Measurements from ENCODE around the gene PLIN3.
"Not testable (repeated sequence)": the region's sequence is repeated elsewhere in the genome, so short reads cannot be mapped to it uniquely, and the experiment has no call there.

PLIN3 gene

DNA sequence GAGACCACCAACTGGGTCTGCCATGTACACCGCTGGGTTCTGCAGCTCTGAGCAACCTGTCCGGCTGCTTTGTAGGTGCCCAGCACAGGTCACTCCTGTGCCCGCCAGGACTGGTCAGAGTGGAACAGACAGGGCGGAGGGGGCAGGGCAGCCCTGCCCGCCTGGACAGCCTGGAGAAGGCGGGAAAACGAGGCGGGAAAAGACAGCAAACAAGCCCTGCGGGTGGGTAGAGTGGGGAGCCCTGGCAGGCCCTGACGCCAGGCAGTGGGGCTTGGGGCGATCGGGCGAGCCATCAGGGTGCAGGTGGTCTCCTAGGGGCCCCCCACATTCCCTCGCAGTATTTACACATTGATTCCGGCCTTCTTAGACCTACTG is 41.3 kb upstream of the PLIN3 start:
- H3K4me3 ChIP-seq (ENCODE audit: low read length), result peak overlapping the region; percentile 78
- H3K27me3 ChIP-seq (ENCODE audit: control insufficient read depth, insufficient read depth, low read length), result no peaks in the 10 kb centered on the region
- no peaks in the 10 kb centered on the region for H3K9me3 ChIP-seq (ENCODE audit: control insufficient read depth, low read depth, low read length)
- no peak overlapping the region for H3K27ac ChIP-seq (ENCODE audit: low read length)
- peak overlapping the region; percentile 42 for H3K9ac ChIP-seq (ENCODE audit: low read length)
- peaks cover 20% of the 10 kb centered on the region for H3K4me1 ChIP-seq (ENCODE audit: control insufficient read depth, low read depth, low read length)
- H3K36me3 ChIP-seq (ENCODE audit: control insufficient read depth, low read depth, low read length), result peaks cover 25% of the 10 kb centered on the region

DNA sequence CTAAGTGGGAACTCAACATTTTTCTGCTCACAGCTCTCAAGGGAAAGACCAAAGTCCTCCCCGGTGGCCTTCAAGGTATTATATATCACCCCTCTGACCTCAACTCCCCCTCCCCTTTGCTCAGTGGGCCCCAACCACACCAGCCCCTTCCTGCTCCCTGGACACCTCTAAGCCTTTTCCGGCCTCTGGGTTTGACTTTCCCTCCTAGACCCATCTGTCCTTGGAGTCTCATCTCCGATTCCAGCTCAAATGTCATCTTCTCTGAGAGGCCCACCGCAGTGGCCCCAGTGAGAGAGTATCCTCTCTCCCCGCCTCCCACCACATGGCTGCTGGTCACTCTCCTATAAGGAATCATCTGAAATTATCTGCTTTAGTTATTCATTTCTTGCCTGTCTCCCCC is 40.9 kb upstream of the PLIN3 start:
- Histone ChIP-seq H3K27me3 (ENCODE audit: control insufficient read depth, insufficient read depth, low read length) (no peaks in the 10 kb centered on the region), H3K27ac (ENCODE audit: low read length) (no peak overlapping the region), H3K4me3 (ENCODE audit: low read length) (no peak overlapping the region), H3K9ac (ENCODE audit: low read length) (peak overlapping the region; percentile 42), H3K4me1 (ENCODE audit: control insufficient read depth, low read depth, low read length) (peaks cover 20% of the 10 kb centered on the region), H3K9me3 (ENCODE audit: control insufficient read depth, low read depth, low read length) (no peaks in the 10 kb centered on the region), H3K36me3 (ENCODE audit: control insufficient read depth, low read depth, low read length) (peaks cover 23% of the 10 kb centered on the region)

DNA sequence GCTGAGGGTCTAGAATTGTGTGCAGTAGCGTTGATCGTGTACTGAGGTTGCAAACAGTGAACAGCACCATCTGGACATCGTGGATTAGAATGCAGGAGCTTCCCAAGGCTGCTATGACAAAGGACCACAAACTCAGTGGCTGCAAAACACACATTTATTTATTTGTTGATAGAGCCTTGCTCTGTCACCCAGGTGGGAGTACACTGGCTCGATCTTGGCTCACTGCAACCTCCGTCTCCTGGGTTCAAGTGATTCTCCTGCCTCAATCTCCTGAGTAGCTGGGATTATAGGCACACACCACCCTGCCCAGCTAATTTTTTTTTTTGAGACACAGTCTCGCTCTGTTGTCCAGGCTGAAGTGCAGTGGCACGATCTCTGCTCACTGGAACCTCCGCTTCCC is 39.5 kb upstream of the PLIN3 start:
- Histone ChIP-seq H3K4me3 (ENCODE audit: low read length) (no peak overlapping the region), H3K4me1 (ENCODE audit: control insufficient read depth, low read depth, low read length) (peaks cover 20% of the 10 kb centered on the region), H3K9ac (ENCODE audit: low read length) (no peak overlapping the region)

DNA sequence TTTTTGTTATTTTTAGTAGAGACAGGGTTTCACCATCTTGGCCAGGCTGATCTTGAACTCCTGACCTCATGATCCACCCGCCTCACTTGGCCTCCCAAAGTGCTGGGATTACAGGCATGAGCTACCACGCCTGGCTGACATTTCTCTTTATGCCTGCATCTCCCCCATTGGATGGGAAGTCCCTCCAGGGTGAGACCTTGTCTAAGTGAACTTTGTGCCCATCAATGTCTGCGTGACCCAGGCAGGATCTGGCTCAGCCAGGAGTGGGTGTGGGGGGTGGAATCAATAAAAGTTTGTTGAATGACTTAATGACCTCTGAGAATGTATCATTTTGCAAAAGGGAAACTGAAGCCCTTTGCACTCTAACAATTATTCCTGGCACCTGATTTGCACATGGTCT is 37.0 kb upstream of the PLIN3 start:
- no peaks in the 10 kb centered on the region for H3K36me3 ChIP-seq (ENCODE audit: control insufficient read depth, low read depth, low read length)
- H3K4me3 ChIP-seq (ENCODE audit: low read length), result no peak overlapping the region
- H3K9ac ChIP-seq (ENCODE audit: low read length), result no peak overlapping the region
- no peaks in the 10 kb centered on the region for H3K27me3 ChIP-seq (ENCODE audit: control insufficient read depth, insufficient read depth, low read length)
- peaks cover 7% of the 10 kb centered on the region for H3K4me1 ChIP-seq (ENCODE audit: control insufficient read depth, low read depth, low read length)
- no peak overlapping the region for H3K27ac ChIP-seq (ENCODE audit: low read length)
- H3K9me3 ChIP-seq (ENCODE audit: control insufficient read depth, low read depth, low read length), result no peaks in the 10 kb centered on the region

More for the DNA sequence above, 39.5 kb upstream of the PLIN3 start:
- Histone ChIP-seq H3K27me3 (ENCODE audit: control insufficient read depth, insufficient read depth, low read length) (no peaks in the 10 kb centered on the region), H3K27ac (ENCODE audit: low read length) (no peak overlapping the region), H3K9me3 (ENCODE audit: control insufficient read depth, low read depth, low read length) (no peaks in the 10 kb centered on the region), H3K36me3 (ENCODE audit: control insufficient read depth, low read depth, low read length) (peaks cover 9% of the 10 kb centered on the region)

DNA sequence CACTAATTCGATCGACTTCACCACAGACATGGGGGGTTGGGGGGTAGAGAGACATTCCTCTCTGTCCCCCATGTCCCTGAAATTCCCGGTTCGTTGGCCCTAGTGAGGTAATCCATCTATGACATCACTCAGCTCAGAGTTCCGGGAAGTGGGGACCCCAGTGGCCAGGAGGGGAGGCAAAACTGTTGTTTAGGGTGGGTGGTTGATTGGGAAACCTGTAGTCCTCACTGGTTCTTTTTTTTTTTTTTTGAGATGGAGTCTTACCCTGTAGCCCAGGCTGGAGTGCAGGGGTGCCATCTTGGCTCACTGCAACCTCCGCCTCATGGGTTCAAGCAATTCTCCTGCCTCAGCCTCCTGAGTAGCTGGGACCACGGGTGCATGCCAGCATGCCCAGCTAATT is 35.3 kb upstream of the PLIN3 start, which contains the start of gene ARRDC5:
Gene ARRDC5 (minus strand): TSS at position 101 of the 400 bp plus-strand sequence. CDS start 71 bp downstream, at position 30.
- H3K36me3 ChIP-seq (ENCODE audit: control insufficient read depth, low read depth, low read length), result no peaks in the 10 kb centered on the region
- no peaks in the 10 kb centered on the region for H3K9me3 ChIP-seq (ENCODE audit: control insufficient read depth, low read depth, low read length)
- H3K27me3 ChIP-seq (ENCODE audit: control insufficient read depth, insufficient read depth, low read length), result no peaks in the 10 kb centered on the region
- H3K9ac ChIP-seq (ENCODE audit: low read length), result no peak within 1 kb of the TSS
- no peak within 1 kb of the TSS for H3K27ac ChIP-seq (ENCODE audit: low read length)
- no peaks in the 10 kb centered on the region for H3K4me1 ChIP-seq (ENCODE audit: control insufficient read depth, low read depth, low read length)
- H3K4me3 ChIP-seq (ENCODE audit: low read length), result no peak within 1 kb of the TSS

DNA sequence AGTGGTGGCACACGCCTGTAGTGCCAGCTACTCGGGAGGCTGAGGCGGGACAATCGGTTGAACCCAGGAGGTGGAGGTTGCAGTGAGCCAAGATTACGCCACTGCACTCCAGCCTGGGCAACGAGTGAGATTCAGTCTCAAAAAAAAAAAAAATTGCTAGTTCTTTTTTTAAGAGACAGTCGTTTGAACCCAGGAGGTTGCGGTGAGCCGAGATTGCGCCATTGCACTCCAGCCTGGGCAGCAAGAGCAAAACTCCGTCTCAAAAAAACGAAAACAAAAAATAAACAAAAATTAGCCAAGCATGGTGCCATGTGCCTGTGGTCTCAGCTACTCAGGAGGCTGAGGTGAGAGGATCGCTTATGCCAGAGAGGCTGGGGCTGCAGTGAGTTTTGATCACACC is 33.4 kb upstream of the PLIN3 start:
- not testable (repeated sequence) for H3K36me3 ChIP-seq (ENCODE audit: control insufficient read depth, low read depth, low read length); H3K9ac ChIP-seq (ENCODE audit: low read length); H3K4me1 ChIP-seq (ENCODE audit: control insufficient read depth, low read depth, low read length); H3K4me3 ChIP-seq (ENCODE audit: low read length); H3K27me3 ChIP-seq (ENCODE audit: control insufficient read depth, insufficient read depth, low read length); H3K9me3 ChIP-seq (ENCODE audit: control insufficient read depth, low read depth, low read length); H3K27ac ChIP-seq (ENCODE audit: low read length)

DNA sequence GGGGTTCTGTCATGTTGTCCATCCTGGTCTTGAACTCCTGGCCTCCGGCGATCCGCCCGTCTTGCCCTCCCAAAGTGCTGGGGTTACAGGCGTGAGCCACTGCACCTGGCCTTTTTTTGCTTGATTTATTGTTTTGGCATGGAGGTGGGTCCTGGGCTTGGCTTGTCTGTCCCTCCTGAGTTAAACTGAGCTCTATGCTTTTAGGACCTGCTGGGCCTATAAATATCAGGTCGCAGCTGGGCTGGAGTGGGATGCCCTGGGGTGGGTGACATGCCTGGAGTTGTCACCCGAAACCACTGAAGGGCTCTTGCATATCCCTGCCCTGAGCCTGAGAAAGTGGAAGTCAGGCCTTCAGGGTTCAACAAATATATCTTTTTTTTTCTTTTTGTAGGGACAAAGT is 29.7 kb upstream of the PLIN3 start:
- no peaks in the 10 kb centered on the region for H3K4me1 ChIP-seq (ENCODE audit: control insufficient read depth, low read depth, low read length)
- H3K27ac ChIP-seq (ENCODE audit: low read length), result no peak overlapping the region
- H3K9ac ChIP-seq (ENCODE audit: low read length), result no peak overlapping the region
- no peaks in the 10 kb centered on the region for H3K9me3 ChIP-seq (ENCODE audit: control insufficient read depth, low read depth, low read length)
- H3K27me3 ChIP-seq (ENCODE audit: control insufficient read depth, insufficient read depth, low read length), result peaks cover 14% of the 10 kb centered on the region
- no peak overlapping the region for H3K4me3 ChIP-seq (ENCODE audit: low read length)
- no peaks in the 10 kb centered on the region for H3K36me3 ChIP-seq (ENCODE audit: control insufficient read depth, low read depth, low read length)

DNA sequence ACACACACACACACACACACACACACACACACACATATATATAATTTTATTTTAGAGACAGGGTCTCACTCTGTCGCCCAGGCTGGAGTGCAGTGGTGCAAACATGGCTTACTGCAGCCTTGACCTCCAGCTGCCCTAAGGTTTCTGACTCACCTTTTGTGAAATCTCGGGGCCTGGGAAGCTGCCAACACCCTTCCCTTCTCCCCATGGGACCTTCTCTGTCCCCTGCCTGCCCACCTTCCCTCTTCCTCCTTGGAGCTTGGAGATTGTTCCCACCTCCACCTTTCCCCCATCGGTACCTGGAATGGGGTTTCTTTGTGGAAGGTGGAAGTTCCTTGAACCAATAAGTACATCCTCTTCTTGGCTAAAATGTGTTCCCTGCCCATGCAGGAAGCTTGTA is 28.9 kb upstream of the PLIN3 start:
- no peaks in the 10 kb centered on the region for H3K36me3 ChIP-seq (ENCODE audit: control insufficient read depth, low read depth, low read length)
- H3K9ac ChIP-seq (ENCODE audit: low read length), result no peak overlapping the region
- no peaks in the 10 kb centered on the region for H3K4me1 ChIP-seq (ENCODE audit: control insufficient read depth, low read depth, low read length)
- no peak overlapping the region for H3K4me3 ChIP-seq (ENCODE audit: low read length)
- no peak overlapping the region for H3K27ac ChIP-seq (ENCODE audit: low read length)
- no peaks in the 10 kb centered on the region for H3K9me3 ChIP-seq (ENCODE audit: control insufficient read depth, low read depth, low read length)
- peaks cover 16% of the 10 kb centered on the region for H3K27me3 ChIP-seq (ENCODE audit: control insufficient read depth, insufficient read depth, low read length)

DNA sequence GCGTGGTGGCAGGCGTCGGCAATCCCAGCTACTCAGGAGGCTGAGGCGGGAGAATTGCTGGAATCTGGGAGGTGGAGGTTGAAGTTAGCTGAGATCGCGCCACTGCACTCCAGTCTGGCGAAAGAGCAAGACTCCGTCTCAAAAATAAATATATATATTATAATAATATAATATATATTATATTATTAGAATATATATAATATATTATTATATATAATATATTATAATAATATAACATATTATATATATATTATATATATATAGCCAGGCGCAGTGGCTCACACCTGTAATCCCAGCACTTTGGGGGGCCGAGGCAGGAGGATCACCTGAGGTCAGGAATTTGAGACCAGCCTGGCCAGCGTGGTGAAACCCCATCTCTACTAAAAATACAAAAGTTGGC is 25.5 kb upstream of the PLIN3 start:
- H3K4me3 ChIP-seq (ENCODE audit: low read length); H3K4me1 ChIP-seq (ENCODE audit: control insufficient read depth, low read depth, low read length); H3K36me3 ChIP-seq (ENCODE audit: control insufficient read depth, low read depth, low read length); H3K27ac ChIP-seq (ENCODE audit: low read length); H3K9me3 ChIP-seq (ENCODE audit: control insufficient read depth, low read depth, low read length); H3K9ac ChIP-seq (ENCODE audit: low read length): not testable (repeated sequence)
- H3K27me3 ChIP-seq (ENCODE audit: control insufficient read depth, insufficient read depth, low read length), result peaks cover 23% of the 10 kb centered on the region

DNA sequence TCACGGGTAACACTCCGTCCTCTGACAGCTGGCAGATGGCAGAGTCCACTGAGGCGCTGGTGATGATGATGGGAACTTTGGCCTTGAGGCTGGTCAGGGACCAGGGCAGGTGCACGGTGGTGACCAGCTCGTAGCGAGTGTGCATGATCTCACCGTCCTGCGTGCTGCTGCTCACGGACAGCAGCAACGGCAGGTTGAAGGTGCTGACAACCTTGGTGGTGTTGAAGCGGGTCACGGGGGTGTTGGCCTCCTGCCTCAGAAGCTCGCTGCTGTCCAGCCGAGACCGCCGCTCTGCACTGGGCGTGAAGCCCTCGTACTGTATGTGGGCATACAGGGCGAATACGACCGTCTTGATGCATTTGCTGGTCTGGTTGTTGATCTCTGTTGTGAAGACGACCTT is 23.6 kb upstream of the PLIN3 start:
- H3K27ac ChIP-seq (ENCODE audit: low read length), result no peak overlapping the region
- H3K4me1 ChIP-seq (ENCODE audit: control insufficient read depth, low read depth, low read length), result no peaks in the 10 kb centered on the region
- H3K36me3 ChIP-seq (ENCODE audit: control insufficient read depth, low read depth, low read length), result no peaks in the 10 kb centered on the region
- H3K9me3 ChIP-seq (ENCODE audit: control insufficient read depth, low read depth, low read length), result no peaks in the 10 kb centered on the region
- H3K4me3 ChIP-seq (ENCODE audit: low read length), result no peak overlapping the region
- H3K27me3 ChIP-seq (ENCODE audit: control insufficient read depth, insufficient read depth, low read length), result peaks cover 20% of the 10 kb centered on the region
- no peak overlapping the region for H3K9ac ChIP-seq (ENCODE audit: low read length)

DNA sequence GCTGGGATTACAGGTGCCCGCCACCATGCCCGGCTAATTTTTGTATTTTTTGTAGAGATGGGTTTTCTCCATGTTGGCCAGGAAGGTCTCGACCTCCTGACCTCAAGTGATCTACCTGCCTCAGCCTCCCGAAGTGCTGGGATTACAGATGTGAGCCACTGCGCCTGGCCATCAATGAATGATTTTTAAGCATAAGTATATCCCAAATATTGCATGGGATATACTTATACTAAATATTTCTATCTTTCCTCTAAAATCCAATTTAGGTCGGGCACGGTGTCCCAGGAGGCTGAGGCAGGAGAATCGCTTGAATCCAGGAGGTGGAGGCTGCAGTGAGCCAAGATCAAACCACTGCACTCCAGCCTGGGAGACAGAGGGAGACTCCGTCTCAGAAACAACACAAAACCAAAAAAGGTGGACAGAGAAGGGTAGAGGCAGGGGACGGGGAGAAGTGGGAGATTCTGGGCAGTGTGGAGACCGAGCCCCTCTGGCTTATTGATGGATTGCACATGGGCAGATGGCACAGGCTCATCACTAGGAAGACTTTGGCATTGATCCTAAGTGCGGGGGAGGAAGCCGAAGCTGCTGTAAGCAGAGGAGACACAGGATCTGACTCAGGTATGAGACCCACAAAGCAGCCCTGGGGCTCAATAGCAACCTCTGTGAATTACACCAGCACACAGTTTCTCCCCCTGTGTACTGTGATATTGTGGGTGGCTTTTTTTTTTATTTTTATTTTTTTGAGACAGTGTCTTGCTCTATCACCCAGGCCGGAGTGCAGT is 21.8 kb upstream of the PLIN3 start:
- Histone ChIP-seq H3K4me1 (ENCODE audit: control insufficient read depth, low read depth, low read length) (no peaks in the 10 kb centered on the region), H3K9ac (ENCODE audit: low read length) (no peak overlapping the region), H3K9me3 (ENCODE audit: control insufficient read depth, low read depth, low read length) (no peaks in the 10 kb centered on the region), H3K4me3 (ENCODE audit: low read length) (no peak overlapping the region), H3K27ac (ENCODE audit: low read length) (no peak overlapping the region), H3K27me3 (ENCODE audit: control insufficient read depth, insufficient read depth, low read length) (peaks cover 9% of the 10 kb centered on the region), H3K36me3 (ENCODE audit: control insufficient read depth, low read depth, low read length) (no peaks in the 10 kb centered on the region)

DNA sequence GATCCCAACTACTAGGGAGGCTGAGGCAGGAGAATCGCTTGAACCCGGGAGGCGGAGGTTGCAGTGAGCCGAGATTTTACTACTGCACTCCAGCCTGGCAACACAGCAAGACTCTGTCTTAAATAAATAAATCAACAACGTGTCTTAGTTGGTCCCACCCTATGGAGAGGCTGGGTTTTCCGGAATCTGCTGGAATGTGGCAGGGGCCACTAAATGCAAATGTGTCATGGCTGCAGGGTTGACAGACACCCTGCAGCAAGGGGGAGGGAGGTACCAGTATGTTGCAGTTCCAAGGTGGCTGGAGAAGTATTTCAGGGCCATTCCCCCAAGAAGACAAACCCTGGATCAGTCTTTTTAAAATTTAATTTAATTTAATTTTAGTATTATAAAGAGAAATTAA is 20.3 kb upstream of the PLIN3 start:
- not testable (repeated sequence) for H3K27me3 ChIP-seq (ENCODE audit: control insufficient read depth, insufficient read depth, low read length); H3K27ac ChIP-seq (ENCODE audit: low read length); H3K36me3 ChIP-seq (ENCODE audit: control insufficient read depth, low read depth, low read length); H3K9me3 ChIP-seq (ENCODE audit: control insufficient read depth, low read depth, low read length); H3K4me3 ChIP-seq (ENCODE audit: low read length); H3K9ac ChIP-seq (ENCODE audit: low read length); H3K4me1 ChIP-seq (ENCODE audit: control insufficient read depth, low read depth, low read length)
